Right lobe of liver (tissue), 4 donors: ENCODE data around the gene RTP1.

Source experiments
- POLR2A ChIP-seq: fragments of 450-650 bp; IDR thresholded peaks from one replicate; pipeline ENCODE4 v1.6.1; 2017; ENCODE audit warnings: antibody characterized with exemption, mild to moderate bottlenecking
- TF ChIP-seq, protein P1 (sequence below), 4 donors: fragments of 200-600 bp in 3 of 4; fragments of 450-650 bp in 1 of 4; IDR thresholded peaks; one replicate each; pipeline versions ENCODE4 v1.5.1 to v1.8.0; 2016 to 2022; ENCODE audit warnings: antibody characterized with exemption in 4 of 4, mild to moderate bottlenecking in 2 of 4
- donor health status: DM: no; HTN: no; CAD: no.
- donor health status: DM: no; HTN: no; CAD: no.
- donor health status: DM: no; HTN: yes; CAD: no.

DNA sequence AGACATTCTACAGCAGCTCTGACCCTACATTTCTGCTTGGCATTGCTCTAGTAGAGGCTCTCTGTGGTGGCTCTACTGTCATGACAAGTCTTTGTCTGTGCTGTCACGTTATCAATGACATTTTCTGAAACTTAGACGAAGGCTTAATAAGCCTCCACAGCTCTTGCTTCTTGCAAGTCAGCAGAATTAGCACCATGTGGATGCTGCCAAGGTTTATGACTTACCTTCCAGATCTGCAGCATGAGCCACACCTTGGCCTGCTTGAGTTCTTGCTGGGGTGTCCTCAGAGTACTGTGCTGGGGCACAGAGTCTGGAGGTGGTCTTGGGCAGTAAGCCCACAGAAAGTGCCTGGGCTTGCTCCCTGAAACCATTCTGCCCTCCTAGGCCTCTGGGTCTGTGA is 9.8 kb downstream of the RTP1 start:
- TF ChIP-seq, protein P1, sequence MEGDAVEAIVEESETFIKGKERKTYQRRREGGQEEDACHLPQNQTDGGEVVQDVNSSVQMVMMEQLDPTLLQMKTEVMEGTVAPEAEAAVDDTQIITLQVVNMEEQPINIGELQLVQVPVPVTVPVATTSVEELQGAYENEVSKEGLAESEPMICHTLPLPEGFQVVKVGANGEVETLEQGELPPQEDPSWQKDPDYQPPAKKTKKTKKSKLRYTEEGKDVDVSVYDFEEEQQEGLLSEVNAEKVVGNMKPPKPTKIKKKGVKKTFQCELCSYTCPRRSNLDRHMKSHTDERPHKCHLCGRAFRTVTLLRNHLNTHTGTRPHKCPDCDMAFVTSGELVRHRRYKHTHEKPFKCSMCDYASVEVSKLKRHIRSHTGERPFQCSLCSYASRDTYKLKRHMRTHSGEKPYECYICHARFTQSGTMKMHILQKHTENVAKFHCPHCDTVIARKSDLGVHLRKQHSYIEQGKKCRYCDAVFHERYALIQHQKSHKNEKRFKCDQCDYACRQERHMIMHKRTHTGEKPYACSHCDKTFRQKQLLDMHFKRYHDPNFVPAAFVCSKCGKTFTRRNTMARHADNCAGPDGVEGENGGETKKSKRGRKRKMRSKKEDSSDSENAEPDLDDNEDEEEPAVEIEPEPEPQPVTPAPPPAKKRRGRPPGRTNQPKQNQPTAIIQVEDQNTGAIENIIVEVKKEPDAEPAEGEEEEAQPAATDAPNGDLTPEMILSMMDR (IDR thresholded peaks at IDR 0.05): no peak
- no peak for TF ChIP-seq POLR2A
